ENCODE measurements around the gene FADS2.

GRCh38 chr11:61817471-61818202, 10.5 kb upstream of the FADS2 start:
- TF ChIP-seq POLR2AphosphoS5 (IDR thresholded peaks at IDR 0.05; ENCODE audit: low read depth, low read length) (no peak), TAF1 (IDR thresholded peaks at IDR 0.05; ENCODE audit: low read depth, low read length) (no peak), SPI1 (IDR thresholded peaks at IDR 0.05; ENCODE audit: low read depth, low read length) (no peak), POU2F2 (IDR thresholded peaks at IDR 0.05; ENCODE audit: low read depth, low read length) (no peak), POLR2A (IDR thresholded peaks at IDR 0.05; ENCODE audit: low read depth, low read length) (no peak), PAX5 (IDR thresholded peaks at IDR 0.05; ENCODE audit: insufficient read depth, low read length, severe bottlenecking) (no peak)
